Smooth muscle cell (in vitro differentiated cells): ENCODE measurements around the gene PHACTR3. TPM values are rescaled to one million over a fixed set of nuclear protein-coding genes. Genes with fewer than 3 reads are reported as not detected.

Experiments
- DNase-seq: peaks from one replicate; lab custom pipeline; 2025; ENCODE audit not compliant: unreplicated experiment; lab: John Stamatoyannopoulos, UW
- H2AFZ ChIP-seq: fragments of 200-600 bp; sonication (generic); 2 replicates; pipeline ENCODE4 v1.6.0; 2016; ENCODE audit warnings: antibody characterized with exemption, low read depth, mild to moderate bottlenecking
- H3F3A ChIP-seq: fragments of 200-600 bp; sonication (generic); 2 replicates; pipeline ENCODE4 v1.6.0; 2017; ENCODE audit warnings: antibody characterized with exemption, low read depth
- H3K27ac ChIP-seq: fragments of 200-600 bp; sonication (generic); 2 replicates; pipeline ENCODE4 v1.5.1; 2016; ENCODE audit warnings: low read depth, mild to moderate bottlenecking
- H3K27me3 ChIP-seq: fragments of 200-600 bp; sonication (generic); 2 replicates; pipeline ENCODE4 v1.6.1; 2016; ENCODE audit warnings: low read depth, mild to moderate bottlenecking
- H3K36me3 ChIP-seq: fragments of 200-600 bp; sonication (generic); 2 replicates; pipeline ENCODE4 v1.5.1; 2016; ENCODE audit warnings: low read depth
- H3K4me1 ChIP-seq: fragments of 200-600 bp; sonication (generic); 2 replicates; pipeline ENCODE4 v1.5.1; 2016; ENCODE audit warnings: low read depth
- H3K4me2 ChIP-seq: fragments of 200-600 bp; sonication (generic); 2 replicates; pipeline ENCODE4 v1.6.0; 2016; ENCODE audit warnings: mild to moderate bottlenecking
- H3K4me3 ChIP-seq: fragments of 200-600 bp; sonication (generic); 2 replicates; pipeline ENCODE4 v1.5.1; 2016; ENCODE audit warnings: mild to moderate bottlenecking
- H3K79me2 ChIP-seq: fragments of 200-600 bp; sonication (generic); 2 replicates; pipeline ENCODE4 v1.6.0; 2016; ENCODE audit warnings: low read depth, mild to moderate bottlenecking
- H3K9ac ChIP-seq: fragments of 200-600 bp; sonication (generic); 2 replicates; pipeline ENCODE4 v1.6.0; 2016; ENCODE audit warnings: low read depth
- H3K9me3 ChIP-seq: fragments of 200-600 bp; sonication (generic); replicated peaks from 2 replicates; pipeline ENCODE4 v1.5.1; 2016; ENCODE audit warnings: low read depth
- H4K20me1 ChIP-seq: fragments of 200-600 bp; sonication (generic); 2 replicates; pipeline ENCODE4 v1.6.0; 2016; ENCODE audit warnings: low read depth
- WGBS: methylation state at CpG from one replicate; pipeline ENCODE4 v1.1.7; 2016; ENCODE audit warnings: low lambda C conversion rate; 5-methylcytosine and 5-hydroxymethylcytosine counted together
- polyA plus RNA-seq: library from polyadenylated mRNA; unstranded; fragments of >200 nt; fragmentation: Nextera tagmentation; extraction: Ambion mirVana; gene quantifications from 2 replicates; pipeline ENCODE4 v1.2.1, GENCODE V29; 2016
- total RNA-seq: library from RNA; depleted of rRNA; stranded (reverse); fragments of >200 nt; gene quantifications from 2 replicates; pipeline ENCODE4 v1.2.3, GENCODE V29; 2014
- TF ChIP-seq, protein P1 (sequence below): fragments of 200-600 bp; sonication (generic); IDR thresholded peaks from 2 replicates; pipeline ENCODE4 v1.5.1; 2017; ENCODE audit warnings: borderline replicate concordance, mild to moderate bottlenecking, antibody characterized with exemption; ENCODE audit not compliant: insufficient read depth, poor library complexity, severe bottlenecking

The PHACTR3 gene
- total and polyA plus RNA-seq, 2 experiments from 2014 or later, result 0.76 to 2.6 TPM

DNA sequence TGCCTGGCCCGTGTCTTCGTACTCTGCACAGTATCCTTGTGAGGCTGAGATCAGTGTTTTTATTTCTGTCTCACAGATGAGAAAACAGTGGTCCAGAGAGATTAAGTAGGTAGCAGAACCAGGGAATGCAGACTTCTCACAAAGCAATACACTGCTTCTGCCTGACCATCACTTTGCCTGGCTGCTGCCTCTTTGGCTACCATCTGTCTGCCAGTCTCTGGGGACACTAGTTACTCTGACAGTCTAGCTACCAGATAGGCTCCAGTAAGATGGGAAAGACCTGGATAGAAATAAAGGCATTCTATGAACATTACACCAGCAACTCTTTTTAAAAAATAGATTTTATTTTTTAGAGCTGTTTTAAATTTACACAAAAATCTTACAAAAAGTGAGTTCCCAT lies 96.9 kb downstream of the PHACTR3 start:
- H3K4me1 ChIP-seq, result no peaks in the 10 kb centered on the region

DNA sequence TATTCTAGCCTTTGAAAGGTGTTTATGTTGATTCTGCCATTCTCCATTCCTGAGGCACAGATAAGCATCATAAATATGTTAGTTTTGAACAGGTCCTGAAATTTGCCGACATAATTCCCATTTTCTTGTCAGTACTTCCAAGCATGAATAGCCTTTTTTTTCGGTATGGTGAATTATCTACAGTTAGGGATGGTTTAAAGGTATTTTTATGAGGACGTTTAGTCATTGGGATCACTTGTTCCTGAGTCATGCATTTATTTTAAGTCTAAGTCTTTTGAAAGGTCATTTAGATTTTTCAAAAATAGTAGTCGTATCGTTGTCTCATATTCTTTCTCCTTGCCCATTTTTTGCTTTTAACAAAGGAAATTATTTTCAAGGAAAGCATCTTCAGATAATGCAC lies 98.7 kb downstream of the PHACTR3 start:
- no peaks in the 10 kb centered on the region for H3K9me3 ChIP-seq
- no peak overlapping the region for H3K27ac ChIP-seq
- H3K9ac ChIP-seq, result no peak overlapping the region
- H3K4me3 ChIP-seq, result no peak overlapping the region
- no peaks in the 10 kb centered on the region for H3F3A ChIP-seq
- H3K36me3 ChIP-seq, result no peaks in the 10 kb centered on the region
- H4K20me1 ChIP-seq, result no peaks in the 10 kb centered on the region
- H3K4me1 ChIP-seq, result no peaks in the 10 kb centered on the region
- no peaks in the 10 kb centered on the region for H3K27me3 ChIP-seq
- TF ChIP-seq, protein P1, sequence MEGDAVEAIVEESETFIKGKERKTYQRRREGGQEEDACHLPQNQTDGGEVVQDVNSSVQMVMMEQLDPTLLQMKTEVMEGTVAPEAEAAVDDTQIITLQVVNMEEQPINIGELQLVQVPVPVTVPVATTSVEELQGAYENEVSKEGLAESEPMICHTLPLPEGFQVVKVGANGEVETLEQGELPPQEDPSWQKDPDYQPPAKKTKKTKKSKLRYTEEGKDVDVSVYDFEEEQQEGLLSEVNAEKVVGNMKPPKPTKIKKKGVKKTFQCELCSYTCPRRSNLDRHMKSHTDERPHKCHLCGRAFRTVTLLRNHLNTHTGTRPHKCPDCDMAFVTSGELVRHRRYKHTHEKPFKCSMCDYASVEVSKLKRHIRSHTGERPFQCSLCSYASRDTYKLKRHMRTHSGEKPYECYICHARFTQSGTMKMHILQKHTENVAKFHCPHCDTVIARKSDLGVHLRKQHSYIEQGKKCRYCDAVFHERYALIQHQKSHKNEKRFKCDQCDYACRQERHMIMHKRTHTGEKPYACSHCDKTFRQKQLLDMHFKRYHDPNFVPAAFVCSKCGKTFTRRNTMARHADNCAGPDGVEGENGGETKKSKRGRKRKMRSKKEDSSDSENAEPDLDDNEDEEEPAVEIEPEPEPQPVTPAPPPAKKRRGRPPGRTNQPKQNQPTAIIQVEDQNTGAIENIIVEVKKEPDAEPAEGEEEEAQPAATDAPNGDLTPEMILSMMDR, result no peak
- 56% methylated on average over 5 of the region's 5 CpGs for WGBS
- no peaks in the 10 kb centered on the region for H3K79me2 ChIP-seq
- no peak for DNase-seq
- no peak overlapping the region for H2AFZ ChIP-seq
- H3K4me2 ChIP-seq, result no peak overlapping the region

More for the DNA sequence above, 96.9 kb downstream of the PHACTR3 start:
- no peak overlapping the region for H2AFZ ChIP-seq
- DNase-seq, result no peak
- H3K79me2 ChIP-seq, result no peaks in the 10 kb centered on the region
- no peak overlapping the region for H3K9ac ChIP-seq
- H3K4me3 ChIP-seq, result no peak overlapping the region
- 78% methylated on average over 2 of the region's 2 CpGs for WGBS
- no peaks in the 10 kb centered on the region for H3K9me3 ChIP-seq
- no peak overlapping the region for H3K4me2 ChIP-seq
- no peaks in the 10 kb centered on the region for H3F3A ChIP-seq
- TF ChIP-seq, protein P1, result no peak
- H3K27me3 ChIP-seq, result no peaks in the 10 kb centered on the region
- H3K27ac ChIP-seq, result no peak overlapping the region
- no peaks in the 10 kb centered on the region for H3K36me3 ChIP-seq
- H4K20me1 ChIP-seq, result no peaks in the 10 kb centered on the region

DNA sequence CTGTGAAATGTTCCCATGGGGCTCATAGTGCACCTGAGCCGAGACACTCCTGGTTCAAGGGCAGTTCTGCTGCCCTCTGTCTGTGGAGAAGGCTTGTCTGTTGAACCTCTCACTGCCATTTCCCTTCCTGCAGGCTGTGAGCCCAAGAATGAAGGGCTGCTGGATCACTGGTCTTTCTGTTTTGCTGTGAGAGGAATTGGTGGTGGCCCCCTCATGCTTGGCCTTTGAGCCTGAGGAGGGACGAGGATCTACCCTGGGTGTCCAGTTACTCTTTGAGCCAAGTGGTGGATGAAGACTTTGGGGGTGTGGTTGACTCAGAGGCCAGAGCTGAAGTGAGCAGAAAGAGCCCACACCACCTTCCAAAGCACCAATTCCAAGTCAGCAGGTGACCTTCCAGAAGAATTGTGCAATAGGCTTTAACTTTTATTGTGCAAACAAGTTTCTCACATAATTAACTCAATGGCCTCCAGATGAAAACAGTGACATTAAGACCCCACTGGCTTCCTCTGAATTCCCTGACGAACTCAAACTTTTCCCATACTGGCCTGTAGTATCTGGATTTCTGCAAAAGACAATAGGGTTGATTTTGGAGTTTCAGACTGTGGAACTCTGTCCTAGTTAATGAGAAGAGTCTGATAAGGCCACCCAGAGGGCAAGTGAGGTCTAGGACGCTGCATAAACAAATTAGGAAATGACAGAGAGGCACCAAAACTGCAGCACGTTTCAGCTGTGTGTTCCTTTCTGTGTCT lies 101.5 kb downstream of the PHACTR3 start:
- no peak overlapping the region for H3K9ac ChIP-seq
- H3K4me2 ChIP-seq, result no peak overlapping the region
- no peaks in the 10 kb centered on the region for H3F3A ChIP-seq
- WGBS, result 35% methylated on average over 5 of the region's 5 CpGs
- H3K36me3 ChIP-seq, result no peaks in the 10 kb centered on the region
- H3K4me3 ChIP-seq, result no peak overlapping the region
- H2AFZ ChIP-seq, result no peak overlapping the region
- no peaks in the 10 kb centered on the region for H3K27me3 ChIP-seq
- no peak overlapping the region for H3K27ac ChIP-seq
- no peaks in the 10 kb centered on the region for H3K9me3 ChIP-seq
- H4K20me1 ChIP-seq, result no peaks in the 10 kb centered on the region
- DNase-seq, result no peak
- TF ChIP-seq, protein P1, result no peak
- no peaks in the 10 kb centered on the region for H3K79me2 ChIP-seq
- H3K4me1 ChIP-seq, result no peaks in the 10 kb centered on the region

DNA sequence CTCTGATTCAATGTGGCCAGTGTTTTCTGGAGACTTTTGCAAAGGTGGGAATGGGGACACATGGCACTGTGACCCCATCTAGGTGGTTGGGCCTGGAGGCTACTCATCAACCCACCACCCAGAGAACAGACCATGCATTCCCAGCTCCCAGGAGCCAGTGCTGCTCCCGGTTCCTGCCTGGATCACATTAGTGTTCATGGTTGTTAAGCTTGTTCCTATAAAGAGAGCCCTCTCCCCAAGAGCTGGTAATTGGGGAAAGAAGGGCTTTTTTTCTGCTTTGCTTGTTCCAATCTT lies 102.0 kb downstream of the PHACTR3 start:
- Histone ChIP-seq H3K27me3 (no peaks in the 10 kb centered on the region), H3K27ac (no peak overlapping the region), H2AFZ (no peak overlapping the region), H4K20me1 (no peaks in the 10 kb centered on the region), H3K4me2 (no peak overlapping the region), H3K4me1 (no peaks in the 10 kb centered on the region), H3K4me3 (no peak overlapping the region), H3K79me2 (no peaks in the 10 kb centered on the region), H3K9ac (no peak overlapping the region), H3K36me3 (no peaks in the 10 kb centered on the region), H3F3A (no peaks in the 10 kb centered on the region), H3K9me3 (no peaks in the 10 kb centered on the region)
- 64% methylated on average over 1 of the region's 1 CpG for WGBS
- no peak for DNase-seq
- TF ChIP-seq, protein P1, result no peak
